MM.1S (cell line): Measurements from ENCODE around the gene CEP192.

Experiments
- DNase-seq: peaks from one replicate; pipeline ENCODE4 v3.0.0-alpha.2; 2015
- H2AFZ ChIP-seq: fragments of 300-600 bp; sonication (generic); 2 replicates; pipeline ENCODE4 v1.6.0; 2016; ENCODE audit warnings: antibody characterized with exemption, low read length
- H3F3A ChIP-seq: fragments of 300-600 bp; sonication (generic); 2 replicates; pipeline ENCODE4 v1.6.1; 2016; ENCODE audit warnings: mild to moderate bottlenecking, antibody characterized with exemption, low read length, moderate library complexity, mixed read lengths; ENCODE audit not compliant: insufficient read depth
- H3K27ac ChIP-seq: fragments of 300-600 bp; sonication (generic); 2 replicates; pipeline ENCODE4 v1.5.1; 2016; ENCODE audit warnings: mild to moderate bottlenecking, low read length
- H3K27me3 ChIP-seq: fragments of 300-600 bp; sonication (generic); replicated peaks from 2 replicates; pipeline ENCODE4 v1.6.0; 2016; ENCODE audit warnings: low read length; ENCODE audit not compliant: insufficient read depth
- H3K36me3 ChIP-seq: fragments of 300-600 bp; sonication (generic); replicated peaks from 2 replicates; pipeline ENCODE4 v1.6.1; 2016; ENCODE audit warnings: mild to moderate bottlenecking, low read length, mixed read lengths; ENCODE audit not compliant: insufficient read depth
- H3K4me1 ChIP-seq: fragments of 300-600 bp; sonication (generic); 2 replicates; pipeline ENCODE4 v1.6.1; 2016; ENCODE audit warnings: low read length, mixed read lengths
- H3K4me2 ChIP-seq: fragments of 300-600 bp; sonication (generic); 2 replicates; pipeline ENCODE4 v1.6.0; 2016; ENCODE audit warnings: low read depth, low read length
- H3K4me3 ChIP-seq: fragments of 300-600 bp; sonication (generic); 2 replicates; pipeline ENCODE4 v1.5.1; 2016; ENCODE audit warnings: low read length, mixed read lengths
- H3K79me2 ChIP-seq: fragments of 300-600 bp; sonication (generic); 2 replicates; pipeline ENCODE4 v1.6.1; 2016; ENCODE audit warnings: mixed run types, low read length, mixed read lengths
- H3K9ac ChIP-seq: fragments of 300-600 bp; sonication (generic); 2 replicates; pipeline ENCODE4 v1.6.1; 2016; ENCODE audit warnings: low read length, mixed read lengths
- H3K9me2 ChIP-seq: fragments of 300-600 bp; sonication (generic); replicated peaks from 2 replicates; pipeline ENCODE4 v1.6.1; 2016; ENCODE audit warnings: mild to moderate bottlenecking, low read length, mixed read lengths; ENCODE audit not compliant: insufficient read depth
- H3K9me3 ChIP-seq: fragments of 300-600 bp; sonication (generic); replicated peaks from 2 replicates; pipeline ENCODE4 v1.6.1; 2016; ENCODE audit warnings: mild to moderate bottlenecking, low read length, mixed read lengths; ENCODE audit not compliant: insufficient read depth
- H4K20me1 ChIP-seq: fragments of 300-600 bp; sonication (generic); 2 replicates; pipeline ENCODE4 v1.6.1; 2016; ENCODE audit warnings: mild to moderate bottlenecking, low read length, moderate library complexity, mixed read lengths; ENCODE audit not compliant: insufficient read depth
- CTCF ChIP-seq: fragments of 300-600 bp; sonication (generic); IDR thresholded peaks from 2 replicates; pipeline ENCODE4 v1.5.1; 2016; ENCODE audit warnings: antibody characterized with exemption, low read length, mixed read lengths
- EZH2 ChIP-seq: fragments of 300-600 bp; sonication (generic); optimal IDR thresholded peaks from 2 replicates; pipeline ENCODE3; 2017; ENCODE audit warnings: low read depth, mild to moderate bottlenecking, antibody characterized with exemption, low read length, mixed read lengths
- EZH2phosphoT487 ChIP-seq: fragments of 300-600 bp; sonication (generic); IDR thresholded peaks from 2 replicates; pipeline ENCODE4 v1.6.1; 2018; ENCODE audit warnings: antibody characterized with exemption, low read length

The CEP192 gene

GRCh38 chr18:13100942-13101658 is 109.9 kb downstream of the CEP192 start:
- Histone ChIP-seq H3K27ac (no peak overlapping the region), H3F3A (no peaks in the 10 kb centered on the region), H3K4me2 (no peak overlapping the region), H3K27me3 (no peaks in the 10 kb centered on the region), H2AFZ (no peak overlapping the region), H3K4me1 (no peaks in the 10 kb centered on the region), H3K36me3 (0 out of 2 replicates have a peak, but pooled peaks cover 6% of the 10 kb centered on the region), H3K9me2 (no peaks in the 10 kb centered on the region), H3K9me3 (no peaks in the 10 kb centered on the region), H3K4me3 (no peak overlapping the region), H4K20me1 (no peaks in the 10 kb centered on the region), H3K79me2 (no peaks in the 10 kb centered on the region), H3K9ac (no peak overlapping the region)
- TF ChIP-seq EZH2phosphoT487 = no peak
- no peak for TF ChIP-seq EZH2
- no peak for TF ChIP-seq CTCF
- DNase-seq = no peak

DNA sequence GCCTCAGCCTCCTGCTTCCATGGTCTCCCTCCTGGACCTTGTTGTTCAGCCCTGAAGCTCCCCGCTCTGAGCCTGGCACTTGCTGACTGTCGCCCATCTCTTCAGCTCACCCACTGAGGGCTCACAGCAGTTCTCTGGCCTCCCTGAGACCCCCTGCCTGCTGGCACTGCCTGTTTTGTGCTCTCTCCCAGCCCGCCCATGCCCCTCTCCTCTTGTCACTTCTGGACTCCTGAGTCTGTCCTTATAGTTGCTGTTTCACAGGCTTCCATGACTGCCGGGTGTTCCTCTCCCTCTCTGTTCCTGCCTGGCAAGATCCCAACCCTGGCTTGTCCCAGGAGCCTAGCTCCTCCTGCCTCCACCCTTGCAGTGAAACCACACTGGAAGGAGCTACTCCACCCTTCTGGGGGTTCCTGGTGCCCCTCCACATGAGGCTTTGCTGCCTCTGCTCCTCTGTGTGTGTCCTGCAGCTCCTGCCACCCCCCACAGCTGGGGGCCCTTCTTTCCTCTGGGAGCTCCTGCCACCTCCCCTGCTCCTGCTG is 110.6 kb downstream of the CEP192 start:
- DNase-seq = no peak
- H3K4me3 ChIP-seq = no peak overlapping the region
- H3K9ac ChIP-seq = no peak overlapping the region
- no peaks in the 10 kb centered on the region for H3K4me1 ChIP-seq
- peaks cover 6% of the 10 kb centered on the region; the same call in 1 of the 2 replicates for H3K36me3 ChIP-seq
- H3K79me2 ChIP-seq = no peaks in the 10 kb centered on the region
- H2AFZ ChIP-seq = no peak overlapping the region
- H3K4me2 ChIP-seq = no peak overlapping the region
- TF ChIP-seq CTCF = no peak
- TF ChIP-seq EZH2 = no peak
- no peak for TF ChIP-seq EZH2phosphoT487
- H4K20me1 ChIP-seq = no peaks in the 10 kb centered on the region
- H3K9me3 ChIP-seq = no peaks in the 10 kb centered on the region
- no peak overlapping the region for H3K27ac ChIP-seq
- H3K9me2 ChIP-seq = no peaks in the 10 kb centered on the region
- no peaks in the 10 kb centered on the region for H3F3A ChIP-seq
- H3K27me3 ChIP-seq = no peaks in the 10 kb centered on the region

GRCh38 chr18:13103366-13103765 is 112.2 kb downstream of the CEP192 start:
- DNase-seq = no peak
- Histone ChIP-seq H2AFZ (no peak overlapping the region), H3K27me3 (no peaks in the 10 kb centered on the region), H3K9me3 (no peaks in the 10 kb centered on the region), H3K9ac (no peak overlapping the region), H3K79me2 (no peaks in the 10 kb centered on the region), H3K36me3 (peaks cover 9% of the 10 kb centered on the region; the same call in 1 of the 2 replicates), H3K4me2 (no peak overlapping the region), H3K9me2 (no peaks in the 10 kb centered on the region), H3K4me1 (no peaks in the 10 kb centered on the region), H3K4me3 (no peak overlapping the region), H3F3A (no peaks in the 10 kb centered on the region), H4K20me1 (no peaks in the 10 kb centered on the region), H3K27ac (no peak overlapping the region)
- TF ChIP-seq CTCF (peak; percentile 34), EZH2 (no peak), EZH2phosphoT487 (no peak)
